ENCODE measurements around the gene ODAD3.

Gene ODAD3

DNA sequence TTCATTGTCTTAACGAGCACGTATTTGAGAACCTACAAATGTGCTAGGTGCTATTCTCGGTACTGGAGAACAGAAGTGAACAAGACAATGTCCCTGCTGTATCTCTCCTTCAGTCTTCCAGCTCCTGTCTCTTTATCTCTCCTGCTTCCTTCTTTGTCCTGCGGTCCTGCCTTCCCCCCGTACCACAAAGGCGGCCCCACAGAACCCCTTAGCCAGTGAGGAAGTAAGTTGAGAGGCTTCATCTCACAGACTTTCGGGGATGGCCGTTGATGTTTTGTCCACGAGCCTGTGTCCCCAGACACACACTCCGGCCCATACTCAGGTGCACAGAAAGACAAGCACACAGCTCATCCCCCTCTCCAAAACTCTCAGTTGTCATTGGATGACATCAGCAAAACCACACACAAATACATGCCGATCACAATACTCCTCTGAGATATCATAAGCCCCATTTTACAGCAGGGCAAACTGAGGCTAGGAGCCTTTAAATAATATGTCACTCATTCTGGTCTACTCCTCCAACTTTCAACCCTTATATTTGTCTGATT is 61.0 kb downstream of the ODAD3 start:
- no peak for DNase-seq

DNA sequence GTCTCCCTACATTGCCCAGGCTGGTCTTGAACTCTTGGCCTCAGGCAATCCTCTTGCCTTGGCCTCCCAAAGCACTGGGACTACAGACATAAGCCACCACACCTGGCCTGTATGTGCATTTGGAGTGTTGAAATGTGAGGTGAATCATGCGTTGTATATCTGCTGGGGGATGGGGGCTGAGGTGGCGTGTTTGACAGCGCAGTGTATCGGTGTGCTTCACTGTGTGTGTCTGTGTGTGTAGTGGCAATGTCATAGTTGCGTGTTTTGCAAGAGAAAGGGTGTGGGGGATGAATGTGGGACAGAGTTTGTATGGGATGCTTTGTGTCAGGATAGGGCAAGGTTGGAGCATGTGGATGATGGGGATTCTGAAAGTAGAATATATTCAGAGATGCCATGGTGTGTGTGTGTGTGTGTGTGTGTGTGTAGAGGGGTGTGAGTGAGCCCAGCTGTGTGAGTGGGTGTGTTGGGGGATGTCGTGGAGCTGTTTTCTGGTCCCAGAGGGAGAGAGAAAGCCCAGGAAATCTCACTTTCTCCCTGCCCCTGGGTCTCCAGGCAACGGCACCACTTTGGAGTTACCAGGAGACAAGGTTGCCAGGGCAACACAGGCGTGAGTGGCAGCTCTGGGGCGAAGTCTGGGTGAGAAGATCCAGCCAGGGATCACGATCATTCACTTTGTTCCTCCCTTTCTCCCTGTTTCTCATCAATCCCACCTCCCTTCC is 61.6 kb downstream of the ODAD3 start:
- DNase-seq: no peak

DNA sequence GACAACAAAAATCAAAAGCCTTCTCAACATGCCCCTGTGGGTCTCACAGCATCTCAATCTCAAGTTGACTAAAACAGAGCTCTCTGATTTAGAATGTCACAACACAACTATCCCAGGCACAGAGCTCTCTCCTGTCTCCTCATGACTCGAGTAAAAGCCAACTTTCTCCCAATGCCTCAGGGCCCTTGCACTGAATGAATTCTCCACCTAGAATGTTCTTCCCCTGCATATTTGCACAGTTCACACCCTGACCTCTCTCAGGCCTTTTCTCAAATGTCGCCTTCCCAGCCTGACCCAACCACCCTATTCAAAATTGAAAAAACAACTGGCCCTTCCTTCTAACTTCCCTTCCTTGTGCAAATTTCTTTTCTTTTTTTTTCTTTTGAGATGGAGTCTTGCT is 64.2 kb downstream of the ODAD3 start:
- no peak for DNase-seq

Measured in femur (tissue), 1 donor.